ENCODE results near the gene GABRA4.

DNA sequence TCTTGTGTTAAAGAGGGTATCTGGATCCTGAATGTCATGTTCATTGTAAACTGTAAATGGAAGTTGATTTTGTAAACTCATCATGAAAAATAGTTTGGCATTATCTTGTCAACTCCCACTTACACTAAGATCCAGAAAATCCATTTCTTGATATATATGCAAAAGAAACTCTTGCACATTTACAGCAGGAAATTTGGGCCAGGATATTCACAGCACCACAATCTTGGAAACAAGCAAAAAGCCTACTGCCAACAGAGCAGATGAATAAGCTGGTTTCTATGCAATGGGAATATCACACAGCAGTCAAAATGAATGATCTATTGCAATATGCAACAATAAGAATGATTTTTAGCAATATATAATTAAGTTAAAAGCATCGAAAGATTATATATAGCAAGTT is 8.6 kb downstream of the GABRA4 start:
- TF ChIP-seq, protein P1, sequence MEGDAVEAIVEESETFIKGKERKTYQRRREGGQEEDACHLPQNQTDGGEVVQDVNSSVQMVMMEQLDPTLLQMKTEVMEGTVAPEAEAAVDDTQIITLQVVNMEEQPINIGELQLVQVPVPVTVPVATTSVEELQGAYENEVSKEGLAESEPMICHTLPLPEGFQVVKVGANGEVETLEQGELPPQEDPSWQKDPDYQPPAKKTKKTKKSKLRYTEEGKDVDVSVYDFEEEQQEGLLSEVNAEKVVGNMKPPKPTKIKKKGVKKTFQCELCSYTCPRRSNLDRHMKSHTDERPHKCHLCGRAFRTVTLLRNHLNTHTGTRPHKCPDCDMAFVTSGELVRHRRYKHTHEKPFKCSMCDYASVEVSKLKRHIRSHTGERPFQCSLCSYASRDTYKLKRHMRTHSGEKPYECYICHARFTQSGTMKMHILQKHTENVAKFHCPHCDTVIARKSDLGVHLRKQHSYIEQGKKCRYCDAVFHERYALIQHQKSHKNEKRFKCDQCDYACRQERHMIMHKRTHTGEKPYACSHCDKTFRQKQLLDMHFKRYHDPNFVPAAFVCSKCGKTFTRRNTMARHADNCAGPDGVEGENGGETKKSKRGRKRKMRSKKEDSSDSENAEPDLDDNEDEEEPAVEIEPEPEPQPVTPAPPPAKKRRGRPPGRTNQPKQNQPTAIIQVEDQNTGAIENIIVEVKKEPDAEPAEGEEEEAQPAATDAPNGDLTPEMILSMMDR (conservative IDR thresholded peaks at IDR 0.05; ENCODE audit: low read length) = no peak
- no peak for TF ChIP-seq EZH2phosphoT487 (IDR thresholded peaks at IDR 0.05; ENCODE audit: borderline replicate concordance, low read depth, low read length)

All from OCI-LY7 (cell line).